Measurements from ENCODE around the gene KCNK15. TPM values are rescaled to one million over a fixed set of nuclear protein-coding genes. Genes with fewer than 3 reads are reported as not detected.

Gene KCNK15
- total RNA-seq, 1 experiment from 2014 or later, result 3.0 TPM

GRCh38 chr20:44709797-44710196, 35.9 kb upstream of the KCNK15 start:
- Histone ChIP-seq H3K36me3 (ENCODE audit: low read depth, low read length) (no peaks in the 10 kb centered on the region), H3K9me2 (replicated peaks; ENCODE audit: low read length) (no peaks in the 10 kb centered on the region), H4K20me1 (ENCODE audit: low read length) (no peaks in the 10 kb centered on the region), H3K79me2 (ENCODE audit: low read length) (no peaks in the 10 kb centered on the region), H3K4me1 (ENCODE audit: insufficient read depth, low read length) (peaks cover 8% of the 10 kb centered on the region), H3K27ac (ENCODE audit: low read length) (no peak overlapping the region), H3K9ac (ENCODE audit: low read length) (no peak overlapping the region), H3K27me3 (ENCODE audit: low read length) (no peaks in the 10 kb centered on the region), H3K4me2 (ENCODE audit: low read length) (no peak overlapping the region), H3K4me3 (ENCODE audit: low read length) (no peak overlapping the region), H3F3A (ENCODE audit: low read length, unreplicated experiment) (no peaks in the 10 kb centered on the region), H3K9me3 (ENCODE audit: low read length) (no peaks in the 10 kb centered on the region), H2AFZ (ENCODE audit: low read length) (no peak overlapping the region)
- CTCF ChIA-PET, result no interaction called here
- TF ChIP-seq EZH2phosphoT487 (IDR thresholded peaks at IDR 0.05; ENCODE audit: borderline replicate concordance, low read length) (no peak), EZH2 (IDR thresholded peaks at IDR 0.05; ENCODE audit: low read length, unreplicated experiment) (no peak), CTCF (conservative IDR thresholded peaks at IDR 0.05; ENCODE audit: low read depth, low read length) (no peak)
- intact Hi-C loops (cut with micrococcal nuclease), result no loop called here
- POLR2A ChIA-PET (ENCODE audit: unreplicated experiment), result no interaction called here
- no TSS peak for BruUV-seq (replicated peaks)
- DNase-seq (no peak), ATAC-seq (no peak)

DNA sequence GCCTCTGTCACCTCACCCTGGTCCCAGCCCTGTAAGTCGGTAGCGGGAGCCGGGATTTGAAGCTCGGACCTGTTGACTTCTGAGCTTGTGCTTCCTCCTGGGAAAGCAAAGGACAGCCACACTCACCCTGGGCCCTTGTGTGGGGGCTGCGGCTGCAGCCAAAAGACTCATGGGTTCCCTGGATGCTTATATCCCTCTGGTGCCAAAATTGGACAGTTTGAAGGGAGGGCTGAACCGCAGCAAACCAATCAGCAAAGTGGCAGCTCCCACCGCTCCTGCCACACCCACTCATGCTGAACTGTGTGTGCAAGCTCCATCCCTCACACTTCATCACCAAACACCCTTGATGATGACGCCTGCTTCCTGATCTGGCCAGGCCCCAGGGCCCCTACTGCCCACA, 34.4 kb upstream of the KCNK15 start:
- H3K79me2 ChIP-seq (ENCODE audit: low read length), result no peaks in the 10 kb centered on the region
- POLR2A ChIA-PET (ENCODE audit: unreplicated experiment), result no interaction called here
- CTCF ChIA-PET, result no interaction called here

More for the DNA sequence above, 34.4 kb upstream of the KCNK15 start:
- Histone ChIP-seq H4K20me1 (ENCODE audit: low read length) (no peaks in the 10 kb centered on the region), H3K36me3 (ENCODE audit: low read depth, low read length) (no peaks in the 10 kb centered on the region), H3K4me2 (ENCODE audit: low read length) (no peak overlapping the region), H3F3A (ENCODE audit: low read length, unreplicated experiment) (no peaks in the 10 kb centered on the region), H3K4me3 (ENCODE audit: low read length) (no peak overlapping the region), H3K27ac (ENCODE audit: low read length) (no peak overlapping the region), H3K9ac (ENCODE audit: low read length) (no peak overlapping the region), H3K4me1 (ENCODE audit: insufficient read depth, low read length) (peaks cover 15% of the 10 kb centered on the region), H3K9me3 (ENCODE audit: low read length) (no peaks in the 10 kb centered on the region), H3K27me3 (ENCODE audit: low read length) (no peaks in the 10 kb centered on the region), H2AFZ (ENCODE audit: low read length) (no peak overlapping the region), H3K9me2 (replicated peaks; ENCODE audit: low read length) (no peaks in the 10 kb centered on the region)
- TF ChIP-seq EZH2 (IDR thresholded peaks at IDR 0.05; ENCODE audit: low read length, unreplicated experiment) (no peak), EZH2phosphoT487 (IDR thresholded peaks at IDR 0.05; ENCODE audit: borderline replicate concordance, low read length) (no peak), CTCF (conservative IDR thresholded peaks at IDR 0.05; ENCODE audit: low read depth, low read length) (no peak)
- no TSS peak for BruUV-seq (replicated peaks)
- ATAC-seq (no peak), DNase-seq (no peak)
- intact Hi-C loops (cut with micrococcal nuclease), result no loop called here
